NCI-H1694 (cell line): ENCODE data around the gene TMEM88.
"Not testable (repeated sequence)": the region's sequence is repeated elsewhere in the genome, so short reads cannot be mapped to it uniquely, and the experiment has no call there.

ENCODE experiments used
- DNase-seq: peaks from one replicate; lab custom pipeline; 2025; lab: John Stamatoyannopoulos, UW

Gene TMEM88

DNA sequence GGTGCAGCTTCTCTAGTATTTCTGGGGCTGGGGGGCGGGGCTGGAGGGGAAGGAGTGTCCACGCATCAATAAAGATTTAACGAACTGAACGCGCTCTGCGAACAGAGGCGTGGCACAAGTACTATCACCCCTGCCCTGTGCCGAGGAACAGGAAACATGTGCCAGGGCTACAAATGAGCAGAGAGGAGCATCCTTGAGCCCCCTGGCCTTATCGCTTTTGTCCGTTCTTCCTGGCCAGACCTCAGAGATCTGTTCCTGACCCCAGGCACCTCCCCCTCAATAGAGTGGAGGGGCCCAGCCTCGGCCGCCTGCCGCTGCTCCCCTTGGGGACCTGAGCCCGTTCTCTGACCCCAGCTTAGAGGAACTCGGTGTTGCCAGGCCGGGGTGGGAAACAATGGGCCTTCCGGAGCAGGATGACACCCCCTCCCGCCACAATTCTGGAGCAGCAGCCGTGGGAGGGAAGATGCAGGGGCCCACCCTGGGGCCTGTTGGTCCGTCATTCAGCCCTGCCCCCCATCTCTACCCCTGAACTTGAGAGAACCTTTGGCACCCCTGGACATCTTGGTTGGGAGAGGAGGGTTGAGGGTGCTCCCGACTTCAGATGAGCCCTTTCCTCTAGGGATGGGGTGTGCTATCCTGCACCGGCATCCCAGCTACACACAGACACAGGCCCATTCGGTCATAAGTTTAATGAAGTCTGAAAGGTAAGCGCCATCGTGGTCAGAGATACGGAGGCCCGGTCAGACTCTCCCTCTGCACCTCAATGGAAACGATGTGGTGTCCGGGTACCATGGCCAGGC lies 1.3 kb downstream of the TMEM88 start:
- DNase-seq: no peak

GRCh38 chr17:7856811-7857712 lies 2.2 kb downstream of the TMEM88 start, which contains the start of gene NAA38:
NAA38 (minus strand) TSS chr17:7857559; CDS start chr17:7857463, 96 bp downstream.
- DNase-seq: peak; percentile 99

- DNase-seq: peak; percentile 97
These were observed 3.1 kb downstream of the TMEM88 start, which contains the start of gene CYB5D1 for GRCh38 chr17:7857713-7858521. CYB5D1 (plus strand) TSS chr17:7858003; CDS start chr17:7858135, 132 bp downstream.

- no peak for DNase-seq
These were observed 3.6 kb downstream of the TMEM88 start for GRCh38 chr17:7858522-7858810.

- DNase-seq: no peak
These were observed 4.2 kb downstream of the TMEM88 start for GRCh38 chr17:7859028-7859427.

DNA sequence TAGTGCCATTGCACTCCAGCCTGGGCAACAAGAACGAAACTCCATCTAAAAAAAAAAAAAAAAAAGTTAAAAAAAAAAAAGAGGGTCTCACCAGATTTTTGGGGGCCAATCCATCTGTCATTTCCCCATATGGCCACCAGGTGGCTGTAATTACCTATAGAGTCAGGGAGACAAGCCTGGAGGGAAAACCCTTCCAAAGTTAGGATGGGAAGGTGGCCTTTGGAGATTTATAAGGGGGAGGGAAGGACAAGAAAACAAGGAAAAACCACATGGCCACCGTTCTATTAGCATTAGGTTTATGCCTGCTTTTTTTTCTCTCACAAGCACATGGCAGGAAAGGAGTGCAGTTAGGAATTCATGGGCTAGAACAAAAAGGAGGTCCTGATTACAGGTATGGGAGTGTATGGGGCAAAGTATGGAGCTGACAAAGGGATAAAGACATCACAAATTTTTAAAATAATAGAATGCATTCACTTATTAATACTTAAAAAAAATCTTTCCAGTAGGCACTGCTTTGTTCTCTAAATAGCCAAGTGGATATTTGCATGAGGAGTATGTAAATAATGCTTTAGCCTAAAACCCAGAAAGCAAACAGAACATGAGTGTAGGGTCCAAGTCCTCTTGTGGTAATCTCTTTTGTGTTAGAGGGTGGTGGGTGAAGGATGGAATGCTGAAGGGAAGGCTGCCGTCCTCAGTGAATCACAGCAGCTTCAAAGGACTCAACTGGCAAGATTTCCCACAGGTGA lies 8.0 kb downstream of the TMEM88 start:
- DNase-seq: peak; percentile 86

- not testable (repeated sequence) for DNase-seq
These were observed 9.5 kb downstream of the TMEM88 start for GRCh38 chr17:7864384-7864783.

- DNase-seq: no peak
These were observed 10.3 kb downstream of the TMEM88 start for GRCh38 chr17:7864995-7865650.

GRCh38 chr17:7867881-7868329 lies 13.0 kb downstream of the TMEM88 start:
- no peak for DNase-seq

GRCh38 chr17:7873051-7873450 lies 18.2 kb downstream of the TMEM88 start:
- DNase-seq: no peak

- DNase-seq: no peak
These were observed 21.0 kb downstream of the TMEM88 start for GRCh38 chr17:7875804-7876370.

DNA sequence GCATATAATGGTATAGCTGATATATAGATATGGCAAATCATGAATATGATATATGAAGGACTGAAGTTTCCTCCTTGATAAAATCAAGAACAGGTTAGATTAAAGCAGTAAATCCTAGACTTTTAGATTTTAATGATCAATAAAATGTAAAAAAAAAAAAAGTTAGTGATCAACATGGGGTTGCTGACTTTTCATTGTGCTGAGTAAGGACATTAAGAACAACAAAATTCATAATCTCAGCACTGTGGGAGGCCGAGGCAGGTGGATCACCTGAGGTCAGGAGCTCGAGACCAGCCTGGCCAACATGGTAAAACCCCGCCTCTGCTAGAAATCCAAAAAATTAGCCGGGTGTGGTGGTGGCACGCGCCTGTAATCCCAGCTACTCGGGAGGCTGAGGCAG lies 23.4 kb downstream of the TMEM88 start:
- DNase-seq: no peak

DNA sequence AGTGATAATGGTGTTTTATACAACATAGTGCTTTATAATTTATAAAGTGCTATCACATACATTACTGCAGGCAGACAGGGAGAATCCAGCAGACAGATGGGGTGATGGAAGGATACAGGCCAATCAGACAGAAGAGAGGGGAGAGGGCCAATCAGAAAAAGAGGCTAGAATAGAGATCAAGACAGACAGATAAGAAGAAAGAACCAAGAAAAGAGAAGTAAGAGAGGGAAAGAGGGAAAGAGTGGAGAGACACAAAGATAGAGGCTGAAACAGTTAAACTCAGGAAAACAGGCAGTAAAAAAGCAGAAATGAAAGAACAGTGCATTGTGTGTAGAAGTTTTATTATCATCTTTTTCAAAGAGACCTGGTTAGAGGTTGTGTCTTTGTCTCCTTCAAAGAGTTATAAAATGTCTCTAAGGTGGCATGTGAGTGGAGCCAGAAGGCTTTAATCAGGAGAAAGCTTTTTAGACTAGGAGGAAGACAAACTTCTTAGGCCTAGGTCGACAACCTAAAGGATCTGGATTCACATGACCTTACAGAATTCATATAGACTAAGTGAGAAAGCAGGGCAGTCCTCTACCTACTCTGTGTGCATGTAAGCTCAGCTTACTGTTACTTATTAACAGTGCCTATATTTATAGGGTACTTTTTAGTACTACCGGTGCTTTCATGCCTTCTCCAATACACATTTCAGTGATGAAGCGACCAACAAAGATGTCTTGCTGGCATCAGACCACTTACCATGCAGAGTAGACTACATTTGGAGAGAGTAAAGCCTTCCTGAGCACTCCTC lies 25.4 kb downstream of the TMEM88 start:
- no peak for DNase-seq

GRCh38 chr17:7881276-7882054 lies 26.6 kb downstream of the TMEM88 start:
- peak; percentile 94 for DNase-seq

- no peak for DNase-seq
These were observed 27.2 kb downstream of the TMEM88 start for GRCh38 chr17:7882068-7882467.

DNA sequence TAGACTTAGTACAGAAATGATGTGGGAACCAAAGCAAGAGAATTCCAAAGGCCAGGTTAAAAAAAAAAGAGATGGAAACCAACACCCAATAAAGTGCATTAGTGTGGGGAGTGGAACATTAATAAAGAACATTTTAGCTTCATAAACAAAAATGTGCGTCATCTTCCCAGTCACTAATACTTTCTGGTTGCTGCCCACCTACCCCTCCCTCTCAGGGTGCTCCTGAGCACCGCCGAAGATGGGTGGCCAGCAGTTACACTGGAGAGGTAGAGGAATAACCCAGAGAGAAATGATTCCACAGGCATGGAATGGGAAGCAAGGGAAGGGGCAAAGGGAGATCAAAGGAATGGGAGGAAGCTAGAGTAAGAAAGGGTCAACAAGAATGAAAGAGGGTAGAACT lies 27.8 kb downstream of the TMEM88 start:
- peak; percentile 44 for DNase-seq

DNA sequence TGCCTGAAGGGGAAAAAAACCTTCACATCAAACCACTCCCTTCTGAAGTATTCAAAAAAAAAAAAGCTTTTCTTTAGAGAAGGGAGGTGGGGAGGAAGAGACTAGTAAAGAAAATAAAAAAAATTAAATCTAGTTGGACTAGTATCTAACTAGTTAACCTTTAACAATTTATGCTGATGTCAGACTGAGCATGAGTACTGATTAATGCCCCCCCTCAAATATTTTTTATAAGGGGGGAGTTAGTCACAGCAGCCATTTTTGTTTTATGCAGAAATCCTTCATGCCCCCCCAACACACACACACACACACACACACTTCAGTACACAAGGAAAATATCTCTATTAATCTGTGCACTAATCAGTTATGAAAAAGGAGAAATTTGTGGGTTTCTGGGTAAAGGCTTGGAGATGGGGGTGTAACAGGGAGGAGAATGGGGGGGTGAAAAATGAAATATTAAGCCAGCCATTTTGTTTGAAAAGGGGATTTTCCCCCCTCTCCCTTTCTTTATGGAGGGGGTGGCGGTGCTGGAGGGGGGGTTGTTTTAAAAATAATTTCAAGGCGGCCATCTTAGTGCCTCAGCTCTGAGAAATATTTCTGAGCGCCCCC lies 29.0 kb downstream of the TMEM88 start:
- peak; percentile 45 for DNase-seq

- no peak for DNase-seq
These were observed 29.9 kb downstream of the TMEM88 start for GRCh38 chr17:7884581-7885366.
